Stimulated activated CD4-positive, alpha-beta T cell treated with anti-CD3 and anti-CD28 coated beads, Interleukin-15, amount 100 ng/mL, for 1 hour (primary cell): ENCODE data around the gene LINC00305.

Experiments used
- DNase-seq, 2 donors: peaks; one replicate each; pipeline ENCODE4 v3.0.0-alpha.2; 2020; ENCODE audit warnings: low read depth in 1 of 2, low spot score in 1 of 2

Gene LINC00305

GRCh38 chr18:64037812-64038414, 111.0 kb downstream of the LINC00305 start:
- no peak for DNase-seq

GRCh38 chr18:64032312-64032711, 116.6 kb downstream of the LINC00305 start:
- DNase-seq = no peak

DNA sequence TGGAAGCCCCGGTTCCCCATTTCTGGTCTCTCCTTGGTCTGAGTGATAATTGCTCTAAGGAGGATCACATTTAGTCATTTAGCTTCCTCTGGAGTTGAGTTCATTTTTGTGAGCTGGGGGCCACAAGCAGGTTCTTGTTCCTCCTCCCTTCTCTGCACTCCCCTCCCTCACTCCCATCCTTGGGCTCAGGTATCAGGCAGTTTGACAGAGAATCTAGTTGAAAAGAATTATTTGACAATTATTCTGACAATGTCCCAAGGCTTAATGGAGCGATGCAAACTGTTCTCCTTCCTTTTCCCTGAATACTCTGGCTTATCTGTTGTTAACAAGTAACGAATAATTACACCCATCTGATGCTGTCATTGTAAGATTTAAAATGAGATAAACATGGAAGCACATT, 117.5 kb downstream of the LINC00305 start:
- no peak for DNase-seq
